Nephron progenitor cell (in vitro differentiated cells): ENCODE data around the gene SOD3.

Experiments used
- DNase-seq: peaks from one replicate; pipeline ENCODE4 v3.0.0; 2021
- H3K27ac Mint-ChIP-seq: 2 replicates; pipeline ENCODE4 v1.8.0; 2021; ENCODE audit warnings: mild to moderate bottlenecking, moderate library complexity, mixed read lengths
- H3K27me3 Mint-ChIP-seq: 2 replicates; pipeline ENCODE4 v1.8.0; 2021; ENCODE audit warnings: mild to moderate bottlenecking, low read depth, mixed read lengths; ENCODE audit not compliant: poor library complexity
- H3K36me3 Mint-ChIP-seq: 2 replicates; pipeline ENCODE4 v1.8.0; 2021; ENCODE audit warnings: low read depth, mixed read lengths
- H3K4me1 Mint-ChIP-seq: 2 replicates; pipeline ENCODE4 v1.8.0; 2021; ENCODE audit warnings: mixed read lengths
- H3K4me3 Mint-ChIP-seq: 2 replicates; pipeline ENCODE4 v1.8.0; 2021; ENCODE audit warnings: mild to moderate bottlenecking, moderate library complexity, mixed read lengths
- H3K9me3 Mint-ChIP-seq: 2 replicates; pipeline ENCODE4 v1.8.0; 2021; ENCODE audit warnings: mild to moderate bottlenecking, moderate library complexity, mixed read lengths
- TF ChIP-seq, protein P1 (sequence below): fragments of 200-600 bp; sonication (generic); IDR thresholded peaks from 2 replicates; pipeline ENCODE4 v1.5.0; 2021; ENCODE audit warnings: antibody characterized with exemption

SOD3 gene

DNA sequence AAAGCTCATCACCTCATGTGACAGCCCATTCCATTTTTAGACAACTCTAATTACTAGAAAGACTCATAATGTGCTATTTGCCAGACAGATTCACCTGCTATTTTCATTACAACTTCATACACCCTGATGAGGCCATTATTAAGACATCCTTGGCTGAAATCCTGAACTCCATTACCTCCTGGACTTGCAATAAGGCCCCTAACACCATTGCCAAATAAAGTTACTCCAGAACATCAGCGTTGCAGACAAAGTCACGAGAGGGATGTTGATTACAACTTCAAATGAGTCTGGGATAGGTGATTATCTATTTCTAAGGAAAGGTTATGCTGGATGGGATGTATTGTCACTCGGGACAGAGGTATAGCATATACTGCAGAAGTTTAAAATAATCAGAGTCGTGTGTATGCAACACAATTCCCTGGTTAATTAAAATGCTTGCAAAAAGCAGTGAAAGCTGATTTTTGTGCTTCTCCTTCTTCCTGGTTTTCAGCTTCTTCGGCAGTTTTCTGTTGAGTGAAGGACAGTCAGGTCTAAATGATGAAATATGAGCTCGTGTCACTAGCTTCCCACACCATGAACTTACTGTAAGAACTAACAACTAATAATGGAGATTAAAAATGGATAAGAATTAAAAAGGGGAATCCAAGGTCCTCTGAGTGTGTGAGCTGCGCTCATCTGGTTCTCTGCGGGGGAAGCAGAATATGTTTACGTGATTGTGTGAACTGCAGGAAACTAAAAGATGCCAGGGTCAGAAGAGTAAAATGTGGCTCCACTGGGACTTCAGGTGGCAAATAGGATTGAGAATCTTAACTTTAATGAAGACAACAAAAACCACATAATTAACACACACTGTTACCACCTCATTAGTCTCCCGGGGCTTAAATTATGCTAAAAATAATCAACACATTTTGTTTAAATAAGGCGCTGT lies 17.6 kb upstream of the SOD3 start:
- no peaks in the 10 kb centered on the region for H3K9me3 Mint-ChIP-seq
- TF ChIP-seq, protein P1, sequence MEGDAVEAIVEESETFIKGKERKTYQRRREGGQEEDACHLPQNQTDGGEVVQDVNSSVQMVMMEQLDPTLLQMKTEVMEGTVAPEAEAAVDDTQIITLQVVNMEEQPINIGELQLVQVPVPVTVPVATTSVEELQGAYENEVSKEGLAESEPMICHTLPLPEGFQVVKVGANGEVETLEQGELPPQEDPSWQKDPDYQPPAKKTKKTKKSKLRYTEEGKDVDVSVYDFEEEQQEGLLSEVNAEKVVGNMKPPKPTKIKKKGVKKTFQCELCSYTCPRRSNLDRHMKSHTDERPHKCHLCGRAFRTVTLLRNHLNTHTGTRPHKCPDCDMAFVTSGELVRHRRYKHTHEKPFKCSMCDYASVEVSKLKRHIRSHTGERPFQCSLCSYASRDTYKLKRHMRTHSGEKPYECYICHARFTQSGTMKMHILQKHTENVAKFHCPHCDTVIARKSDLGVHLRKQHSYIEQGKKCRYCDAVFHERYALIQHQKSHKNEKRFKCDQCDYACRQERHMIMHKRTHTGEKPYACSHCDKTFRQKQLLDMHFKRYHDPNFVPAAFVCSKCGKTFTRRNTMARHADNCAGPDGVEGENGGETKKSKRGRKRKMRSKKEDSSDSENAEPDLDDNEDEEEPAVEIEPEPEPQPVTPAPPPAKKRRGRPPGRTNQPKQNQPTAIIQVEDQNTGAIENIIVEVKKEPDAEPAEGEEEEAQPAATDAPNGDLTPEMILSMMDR, result no peak
- H3K4me3 Mint-ChIP-seq, result no peak overlapping the region
- H3K27me3 Mint-ChIP-seq, result peaks cover 21% of the 10 kb centered on the region
- peaks cover 37% of the 10 kb centered on the region for H3K4me1 Mint-ChIP-seq
- H3K27ac Mint-ChIP-seq, result peak overlapping the region; percentile 9
- DNase-seq, result no peak
- no peaks in the 10 kb centered on the region for H3K36me3 Mint-ChIP-seq

DNA sequence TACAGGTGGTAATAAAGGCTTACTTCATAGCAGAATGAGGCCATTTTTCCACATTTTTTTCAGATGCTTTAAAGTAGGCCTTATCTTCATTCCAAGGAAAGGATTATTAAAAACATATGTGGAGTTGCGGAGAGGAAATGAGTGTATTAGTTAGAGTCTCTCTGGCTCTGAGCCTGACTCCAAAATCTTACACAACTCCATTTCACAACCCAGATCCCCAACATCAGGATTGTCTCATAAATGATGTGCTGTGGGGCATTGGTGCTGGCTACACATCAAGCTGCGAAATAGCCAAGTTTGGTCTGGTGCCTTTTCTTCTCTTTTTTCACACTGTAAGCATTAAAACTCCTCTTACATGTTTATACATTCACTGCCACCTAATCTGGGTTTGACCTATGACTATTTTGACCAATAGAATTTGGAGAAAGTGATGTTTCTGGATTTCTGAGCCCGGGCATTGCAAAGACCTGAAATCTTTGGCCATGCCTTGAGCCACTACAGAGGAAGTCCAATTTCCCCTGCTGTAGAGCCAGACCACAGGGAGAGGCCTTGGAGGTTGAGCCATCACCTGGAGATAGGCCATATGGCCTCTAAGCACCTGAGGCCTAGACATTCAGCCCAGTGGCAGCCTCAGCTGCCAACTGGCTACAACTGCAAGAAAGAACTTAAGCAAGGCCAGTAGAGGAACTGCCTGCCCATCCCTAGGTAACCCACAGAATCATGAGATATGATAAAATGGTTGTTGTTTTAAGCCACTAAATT lies 16.7 kb upstream of the SOD3 start:
- Mint-ChIP-seq H3K27me3 (peaks cover 25% of the 10 kb centered on the region), H3K27ac (no peak overlapping the region), H3K4me3 (no peak overlapping the region), H3K9me3 (no peaks in the 10 kb centered on the region), H3K36me3 (no peaks in the 10 kb centered on the region), H3K4me1 (peaks cover 44% of the 10 kb centered on the region)
- DNase-seq, result no peak
- TF ChIP-seq, protein P1, result no peak

- Mint-ChIP-seq H3K9me3 (peaks cover 6% of the 10 kb centered on the region), H3K27me3 (peaks cover 21% of the 10 kb centered on the region)
Measured at GRCh38 chr4:24780936-24781495, 14.4 kb upstream of the SOD3 start.

DNA sequence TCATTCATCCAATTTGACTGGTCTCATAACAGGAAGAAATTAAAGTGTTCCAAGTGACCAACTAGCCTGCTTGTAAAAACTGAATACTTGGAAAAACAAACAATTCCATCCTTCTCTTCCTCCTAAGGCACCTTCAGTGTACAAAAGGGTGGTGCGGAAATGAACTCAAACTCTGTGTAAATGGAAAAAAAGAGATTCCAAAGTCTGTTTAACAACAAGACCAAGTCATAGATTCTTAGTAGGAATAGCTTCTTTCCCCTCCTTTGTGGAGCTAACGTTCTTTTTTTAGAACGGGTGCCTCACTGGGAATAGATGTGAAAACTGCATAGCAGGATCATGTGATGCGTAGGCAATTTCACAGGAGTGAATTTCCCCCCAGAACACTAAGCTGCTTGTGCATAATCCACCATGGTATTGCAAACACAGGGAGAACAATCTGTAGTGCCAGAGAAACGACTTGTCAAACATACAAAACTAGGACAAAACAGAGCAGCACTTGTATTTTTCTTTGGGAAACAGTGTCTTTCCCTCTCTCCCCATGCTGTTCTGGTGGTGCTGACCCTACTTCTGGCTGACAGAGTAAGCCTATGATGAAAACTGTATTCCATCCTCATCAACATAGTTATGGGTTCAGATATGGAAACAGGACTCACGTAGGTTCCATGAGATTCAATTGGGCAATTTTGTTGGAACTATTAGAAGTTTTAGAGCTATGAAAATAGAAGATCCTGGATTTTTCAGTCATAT lies 13.2 kb upstream of the SOD3 start:
- H3K27me3 Mint-ChIP-seq, result peaks cover 18% of the 10 kb centered on the region
- H3K36me3 Mint-ChIP-seq, result peaks cover 4% of the 10 kb centered on the region
- H3K9me3 Mint-ChIP-seq, result peaks cover 16% of the 10 kb centered on the region
- no peak overlapping the region for H3K4me3 Mint-ChIP-seq
- TF ChIP-seq, protein P1, result no peak
- no peak for DNase-seq
- peak overlapping the region; percentile 27 for H3K27ac Mint-ChIP-seq
- H3K4me1 Mint-ChIP-seq, result peaks cover 46% of the 10 kb centered on the region

More at GRCh38 chr4:24780936-24781495, 14.4 kb upstream of the SOD3 start:
- Mint-ChIP-seq H3K27ac (no peak overlapping the region), H3K4me3 (no peak overlapping the region), H3K4me1 (peaks cover 46% of the 10 kb centered on the region), H3K36me3 (no peaks in the 10 kb centered on the region)
- DNase-seq, result no peak
- TF ChIP-seq, protein P1, result no peak

- Mint-ChIP-seq H3K27ac (no peak overlapping the region), H3K4me3 (no peak overlapping the region), H3K27me3 (peaks cover 19% of the 10 kb centered on the region), H3K9me3 (peaks cover 25% of the 10 kb centered on the region), H3K36me3 (peaks cover 10% of the 10 kb centered on the region), H3K4me1 (peaks cover 36% of the 10 kb centered on the region)
- no peak for DNase-seq
- TF ChIP-seq, protein P1, result no peak
Measured at GRCh38 chr4:24783506-24783905, 11.9 kb upstream of the SOD3 start.
